ENCODE data around the gene NOP56. TPM values are rescaled to one million over a fixed set of nuclear protein-coding genes. Genes with fewer than 3 reads are reported as not detected.

The NOP56 gene
- total RNA-seq, 1 experiment from 2014 or later: 582 TPM

DNA sequence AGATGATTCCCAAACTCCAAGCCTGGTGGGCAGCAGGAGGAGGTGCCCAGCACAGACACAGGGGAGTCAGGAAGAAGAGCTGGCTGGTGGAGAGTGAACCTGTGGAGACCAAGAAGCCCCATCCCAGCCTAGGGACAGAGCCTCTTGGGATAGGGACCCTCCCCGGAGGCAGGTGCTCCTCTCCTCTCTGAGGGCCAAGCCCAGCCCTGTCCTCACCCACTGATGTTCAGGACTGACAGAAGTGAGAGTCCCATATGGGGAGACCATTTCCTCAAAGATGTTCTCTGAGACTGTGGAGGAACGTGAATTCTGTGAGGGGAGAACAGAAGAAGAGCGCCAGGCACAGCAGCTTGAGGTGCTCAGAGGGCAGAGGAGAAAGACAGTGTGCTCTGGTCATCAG is 37.8 kb downstream of the NOP56 start:
- intact Hi-C loops (cut with micrococcal nuclease): no loop called here
- H3K79me2 ChIP-seq (ENCODE audit: insufficient read depth, low read length): no peaks in the 10 kb centered on the region
- H3K9ac ChIP-seq (ENCODE audit: low read length): no peak overlapping the region
- no peak overlapping the region for H3K4me2 ChIP-seq (ENCODE audit: low read length)
- no peak overlapping the region for H3K4me3 ChIP-seq (replicated peaks in 1 of 2; ENCODE audit: low read depth in 1 of 2, low read length in 2 of 2)
- no peaks in the 10 kb centered on the region for H3K9me2 ChIP-seq (ENCODE audit: insufficient read depth)
- ChIA-PET RAD21 (ENCODE audit: low non-redundant PET in 1 of 2, low total read pairs in 2 of 2, uncharacterized antibody in 2 of 2, unreplicated experiment in 2 of 2) (no interaction called here), CTCF (interaction anchor here (1.1 kb wide), 1 partner anchor 63 kb away, joined by 3 read pairs; no protein-coding TSS in a partner anchor), POLR2A (no interaction called here)
- H3K27ac ChIP-seq (ENCODE audit: low read depth, low read length): no peak overlapping the region
- H3K9me3 ChIP-seq (ENCODE audit: control insufficient read depth in 1 of 2, insufficient read depth in 1 of 2, low read depth in 1 of 2, low read length in 2 of 2): no peaks in the 10 kb centered on the region
- DNase-seq (ENCODE audit: low read depth, low spot score) (no peak), ATAC-seq (no peak)
- no peaks in the 10 kb centered on the region for H4K20me1 ChIP-seq (ENCODE audit: insufficient read depth)
- BruUV-seq (replicated peaks): no TSS peak
- H2AFZ ChIP-seq (ENCODE audit: low read depth, low read length, poor library complexity, severe bottlenecking): no peak overlapping the region
- H3K27me3 ChIP-seq (ENCODE audit: insufficient read depth, low read length): no peaks in the 10 kb centered on the region
- peaks cover 6 to 20% of the 10 kb centered on the region in 2 experiments; a peak in 3 of 4 replicates for H3K4me1 ChIP-seq (ENCODE audit: control insufficient read depth in 1 of 2, insufficient read depth in 2 of 2, low read length in 2 of 2)
- H3K36me3 ChIP-seq (ENCODE audit: control insufficient read depth in 1 of 2, insufficient read depth in 2 of 2, low read length in 2 of 2): no peaks in the 10 kb centered on the region
- TF ChIP-seq TCF7L2 (IDR thresholded peaks at IDR 0.05; ENCODE audit: borderline replicate concordance, extremely low read depth, insufficient read depth, insufficient read length) (no peak), ZFX (IDR thresholded peaks at IDR 0.05) (no peak)

GRCh38 chr20:2690718-2691117 is 38.3 kb downstream of the NOP56 start:
- ChIA-PET POLR2A (no interaction called here), CTCF (interaction anchor here (1.1 kb wide), 1 partner anchor 62 kb away, joined by 3 read pairs; no protein-coding TSS in a partner anchor), RAD21 (ENCODE audit: low non-redundant PET in 1 of 2, low total read pairs in 2 of 2, uncharacterized antibody in 2 of 2, unreplicated experiment in 2 of 2) (no interaction called here)
- no peaks in the 10 kb centered on the region for H3K36me3 ChIP-seq (ENCODE audit: control insufficient read depth in 1 of 2, insufficient read depth in 2 of 2, low read length in 2 of 2)
- H3K27ac ChIP-seq (ENCODE audit: low read depth, low read length): no peak overlapping the region
- no peaks in the 10 kb centered on the region for H3K9me2 ChIP-seq (ENCODE audit: insufficient read depth)
- H3K4me2 ChIP-seq (ENCODE audit: low read length): no peak overlapping the region
- H3K79me2 ChIP-seq (ENCODE audit: insufficient read depth, low read length): no peaks in the 10 kb centered on the region
- no peak for ATAC-seq
- H3K9ac ChIP-seq (ENCODE audit: low read length): no peak overlapping the region
- TF ChIP-seq SP1 (IDR thresholded peaks at IDR 0.05; ENCODE audit: low read depth) (no peak), CBX3 (IDR thresholded peaks at IDR 0.05; ENCODE audit: low read depth) (no peak), CEBPB (IDR thresholded peaks at IDR 0.05; ENCODE audit: low read depth) (no peak), POLR2AphosphoS5 (IDR thresholded peaks at IDR 0.05; ENCODE audit: low read depth, low read length) (no peak), JUND (IDR thresholded peaks at IDR 0.05) (no peak), ZFX (IDR thresholded peaks at IDR 0.05) (no peak), TCF7L2 (IDR thresholded peaks at IDR 0.05; ENCODE audit: borderline replicate concordance, extremely low read depth, insufficient read depth, insufficient read length) (no peak), FOSL1 (IDR thresholded peaks at IDR 0.05; ENCODE audit: low read depth) (no peak), EZH2 (IDR thresholded peaks at IDR 0.05) (no peak), REST (IDR thresholded peaks at IDR 0.05; ENCODE audit: low read depth) (no peak), POLR2A (IDR thresholded peaks at IDR 0.05; ENCODE audit: borderline replicate concordance, extremely low read depth, insufficient read depth, insufficient read length) (no peak)
- TF ChIP-seq, protein P1, sequence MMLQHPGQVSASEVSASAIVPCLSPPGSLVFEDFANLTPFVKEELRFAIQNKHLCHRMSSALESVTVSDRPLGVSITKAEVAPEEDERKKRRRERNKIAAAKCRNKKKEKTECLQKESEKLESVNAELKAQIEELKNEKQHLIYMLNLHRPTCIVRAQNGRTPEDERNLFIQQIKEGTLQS (IDR thresholded peaks at IDR 0.05): no peak
- TF ChIP-seq, protein P2, sequence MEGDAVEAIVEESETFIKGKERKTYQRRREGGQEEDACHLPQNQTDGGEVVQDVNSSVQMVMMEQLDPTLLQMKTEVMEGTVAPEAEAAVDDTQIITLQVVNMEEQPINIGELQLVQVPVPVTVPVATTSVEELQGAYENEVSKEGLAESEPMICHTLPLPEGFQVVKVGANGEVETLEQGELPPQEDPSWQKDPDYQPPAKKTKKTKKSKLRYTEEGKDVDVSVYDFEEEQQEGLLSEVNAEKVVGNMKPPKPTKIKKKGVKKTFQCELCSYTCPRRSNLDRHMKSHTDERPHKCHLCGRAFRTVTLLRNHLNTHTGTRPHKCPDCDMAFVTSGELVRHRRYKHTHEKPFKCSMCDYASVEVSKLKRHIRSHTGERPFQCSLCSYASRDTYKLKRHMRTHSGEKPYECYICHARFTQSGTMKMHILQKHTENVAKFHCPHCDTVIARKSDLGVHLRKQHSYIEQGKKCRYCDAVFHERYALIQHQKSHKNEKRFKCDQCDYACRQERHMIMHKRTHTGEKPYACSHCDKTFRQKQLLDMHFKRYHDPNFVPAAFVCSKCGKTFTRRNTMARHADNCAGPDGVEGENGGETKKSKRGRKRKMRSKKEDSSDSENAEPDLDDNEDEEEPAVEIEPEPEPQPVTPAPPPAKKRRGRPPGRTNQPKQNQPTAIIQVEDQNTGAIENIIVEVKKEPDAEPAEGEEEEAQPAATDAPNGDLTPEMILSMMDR (IDR thresholded peaks at IDR 0.05 in 2 of 3, conservative IDR thresholded peaks at IDR 0.05 in 1 of 3; ENCODE audit: borderline replicate concordance in 1 of 3, insufficient read depth in 1 of 3, low read depth in 2 of 3, low read length in 2 of 3): no peak
- H2AFZ ChIP-seq (ENCODE audit: low read depth, low read length, poor library complexity, severe bottlenecking): no peak overlapping the region
- BruUV-seq (replicated peaks): no TSS peak
- DNase-seq (ENCODE audit: low read depth, low spot score): no peak
- no peaks in the 10 kb centered on the region for H4K20me1 ChIP-seq (ENCODE audit: insufficient read depth)
- H3K4me3 ChIP-seq (replicated peaks in 1 of 2; ENCODE audit: low read depth in 1 of 2, low read length in 2 of 2): no peak overlapping the region
- peaks cover 6 to 20% of the 10 kb centered on the region in 2 experiments; a peak in 3 of 4 replicates for H3K4me1 ChIP-seq (ENCODE audit: control insufficient read depth in 1 of 2, insufficient read depth in 2 of 2, low read length in 2 of 2)
- no peaks in the 10 kb centered on the region for H3K27me3 ChIP-seq (ENCODE audit: insufficient read depth, low read length)
- H3K9me3 ChIP-seq (ENCODE audit: control insufficient read depth in 1 of 2, insufficient read depth in 1 of 2, low read depth in 1 of 2, low read length in 2 of 2): no peaks in the 10 kb centered on the region
- intact Hi-C loops (cut with micrococcal nuclease): no loop called here
